ENCODE data around the gene CLMN. TPM values are rescaled to one million over a fixed set of nuclear protein-coding genes. Genes with fewer than 3 reads are reported as not detected.
"Not testable (repeated sequence)": the region's sequence is repeated elsewhere in the genome, so short reads cannot be mapped to it uniquely, and the experiment has no call there.

The CLMN gene
- total RNA-seq, 1 donor from 2014 or later: 0.26 TPM

DNA sequence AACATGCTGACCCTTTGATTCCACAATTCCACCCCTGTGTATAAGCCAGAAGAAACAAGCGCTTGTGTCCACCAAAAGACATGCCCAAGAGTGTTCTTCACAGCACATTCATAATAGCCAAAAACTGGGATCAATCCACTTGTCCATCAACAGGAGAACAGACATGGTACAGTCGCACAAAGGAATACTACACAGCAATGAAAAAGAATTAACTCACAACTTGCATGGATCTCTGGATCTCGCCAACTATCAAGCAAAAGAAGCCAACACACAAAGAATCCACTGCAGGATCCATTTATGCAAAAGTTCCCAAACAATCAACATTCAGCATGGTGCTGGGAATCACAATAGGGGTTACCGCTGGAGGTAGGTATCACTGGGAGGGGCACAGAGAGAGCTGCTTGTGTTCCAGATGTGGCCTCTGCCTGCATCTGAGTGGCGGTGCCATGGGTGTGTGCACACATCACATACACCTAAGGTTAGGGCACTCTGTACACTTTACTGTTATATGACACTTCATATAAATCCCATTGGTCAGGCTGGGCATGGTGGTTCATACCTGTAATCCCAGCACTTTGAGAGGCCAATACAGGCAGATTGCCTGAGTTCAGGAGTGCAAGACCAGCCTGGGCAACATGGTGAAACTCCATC lies 30.9 kb downstream of the CLMN start:
- no peak for DNase-seq (ENCODE audit: low read depth in 2 of 2)

DNA sequence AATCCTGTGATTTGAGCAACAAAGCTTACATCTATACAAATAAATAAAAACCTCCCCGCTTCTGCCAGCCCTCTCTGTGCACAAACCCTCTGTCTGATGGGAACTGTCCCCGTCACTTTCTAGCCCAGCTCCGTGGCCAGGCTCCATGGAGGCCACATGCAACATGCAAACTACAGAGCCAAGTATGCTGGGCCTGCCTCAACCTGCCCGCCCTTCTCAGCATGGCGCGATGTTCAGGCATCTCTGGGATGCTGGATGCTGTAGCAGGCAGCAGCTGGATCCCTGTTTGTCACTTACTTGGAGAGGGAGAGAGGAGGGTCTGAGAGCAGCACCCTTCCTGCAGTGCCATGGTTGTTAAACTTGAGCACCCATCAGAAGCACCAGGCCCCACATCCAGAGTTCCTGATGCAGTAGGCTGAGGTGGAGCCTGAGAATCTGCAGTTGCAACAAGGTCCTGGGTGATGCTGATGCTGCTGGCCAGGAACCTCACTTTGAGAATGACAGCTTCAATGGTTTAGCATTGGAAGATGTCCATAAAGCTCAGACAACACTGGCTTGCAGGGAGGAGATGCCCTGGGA lies 32.4 kb downstream of the CLMN start:
- no peak for DNase-seq (ENCODE audit: low read depth in 2 of 2)

DNA sequence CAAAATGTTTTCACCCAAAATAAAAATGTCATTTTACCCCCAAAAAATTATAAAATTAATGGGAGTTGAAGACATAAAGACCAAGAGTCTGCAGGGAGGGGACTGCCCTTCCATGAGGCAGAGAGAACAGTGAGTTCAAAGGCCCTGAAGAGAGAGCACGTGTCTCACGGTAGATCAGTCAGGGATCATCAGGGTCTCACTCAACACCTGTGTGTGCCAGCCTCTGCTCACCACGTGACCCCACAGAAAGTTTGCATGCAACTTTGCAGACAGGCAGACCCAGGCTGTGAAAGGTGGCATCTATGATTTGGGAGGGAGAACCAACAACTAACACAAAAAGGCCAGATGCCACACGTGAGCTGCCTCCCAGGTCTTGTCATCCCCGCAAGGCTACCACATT lies 33.1 kb downstream of the CLMN start:
- no peak for DNase-seq (ENCODE audit: low read depth in 2 of 2)

GRCh38 chr14:95285566-95285965 lies 34.1 kb downstream of the CLMN start:
- no peak for DNase-seq (ENCODE audit: low read depth in 2 of 2)

GRCh38 chr14:95283802-95284201 lies 35.9 kb downstream of the CLMN start:
- not testable (repeated sequence) for DNase-seq (ENCODE audit: low read depth in 2 of 2)

DNA sequence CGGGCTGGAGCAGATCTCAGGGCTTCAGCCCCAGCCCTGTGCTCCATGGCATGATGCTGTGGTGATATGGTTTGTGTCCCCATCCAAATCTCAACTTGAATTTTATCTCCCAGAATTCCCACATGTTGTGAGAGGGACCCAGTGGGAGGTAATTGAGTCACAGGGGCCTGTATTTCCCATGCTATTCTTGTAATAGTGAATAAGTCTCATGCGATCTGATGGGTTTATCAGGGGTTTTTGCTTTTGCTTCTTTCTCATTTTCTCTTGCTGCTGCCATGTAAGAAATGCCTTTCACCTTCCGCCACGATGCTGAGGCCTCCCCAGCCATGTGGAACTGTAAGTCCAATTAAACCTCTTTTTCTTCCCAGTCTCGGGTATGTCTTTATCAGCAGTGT lies 36.7 kb downstream of the CLMN start:
- DNase-seq (ENCODE audit: low read depth in 2 of 2): not testable (repeated sequence)

- DNase-seq (ENCODE audit: low read depth in 2 of 2): no peak
Measured at GRCh38 chr14:95282354-95282985, 37.2 kb downstream of the CLMN start.

GRCh38 chr14:95281560-95282176 lies 38.0 kb downstream of the CLMN start:
- DNase-seq (ENCODE audit: low read depth in 2 of 2): no peak

DNA sequence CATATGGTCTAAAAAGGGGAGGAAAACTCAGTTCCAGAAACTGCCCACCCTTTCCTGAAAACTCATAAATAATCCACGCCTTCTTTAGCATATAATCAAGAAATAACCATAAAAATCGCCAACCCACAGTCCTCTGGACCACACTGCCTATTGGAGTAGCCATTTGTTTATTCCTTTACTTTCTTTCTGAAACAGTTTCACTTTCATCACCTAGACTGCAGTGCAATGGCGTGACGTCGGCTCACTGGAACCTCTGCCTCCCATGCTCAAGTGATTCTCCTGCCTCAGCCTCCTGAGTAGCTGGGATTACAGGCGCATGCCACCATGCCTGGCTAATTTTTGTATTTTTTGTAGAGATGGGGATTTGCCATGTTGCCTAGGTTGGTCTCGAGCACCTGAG lies 44.2 kb downstream of the CLMN start:
- DNase-seq (ENCODE audit: low read depth in 2 of 2): no peak

GRCh38 chr14:95274874-95275273 lies 44.8 kb downstream of the CLMN start:
- DNase-seq (ENCODE audit: low read depth in 2 of 2): no peak

- DNase-seq (ENCODE audit: low read depth in 2 of 2): no peak
Measured at GRCh38 chr14:95274279-95274678, 45.4 kb downstream of the CLMN start.

GRCh38 chr14:95273001-95273978 lies 46.4 kb downstream of the CLMN start:
- no peak for DNase-seq (ENCODE audit: low read depth in 2 of 2)

DNA sequence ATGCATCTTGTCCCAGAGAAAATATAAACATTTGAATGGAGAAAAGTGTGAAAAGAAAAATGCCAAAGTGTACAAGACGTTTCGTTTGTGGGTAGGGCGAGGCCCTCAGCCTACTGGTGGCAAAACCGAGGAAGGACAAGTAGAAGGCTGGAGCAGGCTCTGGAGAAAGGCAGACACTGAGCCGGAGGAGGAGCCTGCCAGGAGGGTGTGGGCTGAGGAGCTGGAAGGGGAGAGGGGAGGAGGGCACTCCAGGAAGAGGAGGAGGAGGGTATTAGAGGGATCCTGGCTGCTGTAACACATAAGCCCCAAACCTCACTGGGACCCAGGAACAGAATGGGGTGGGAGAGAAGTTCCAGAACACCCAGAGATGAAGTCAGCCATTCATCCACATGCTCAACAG lies 47.7 kb downstream of the CLMN start:
- no peak for DNase-seq (ENCODE audit: low read depth in 2 of 2)

GRCh38 chr14:95270203-95270602 lies 49.5 kb downstream of the CLMN start:
- DNase-seq (ENCODE audit: low read depth in 2 of 2): no peak

DNA sequence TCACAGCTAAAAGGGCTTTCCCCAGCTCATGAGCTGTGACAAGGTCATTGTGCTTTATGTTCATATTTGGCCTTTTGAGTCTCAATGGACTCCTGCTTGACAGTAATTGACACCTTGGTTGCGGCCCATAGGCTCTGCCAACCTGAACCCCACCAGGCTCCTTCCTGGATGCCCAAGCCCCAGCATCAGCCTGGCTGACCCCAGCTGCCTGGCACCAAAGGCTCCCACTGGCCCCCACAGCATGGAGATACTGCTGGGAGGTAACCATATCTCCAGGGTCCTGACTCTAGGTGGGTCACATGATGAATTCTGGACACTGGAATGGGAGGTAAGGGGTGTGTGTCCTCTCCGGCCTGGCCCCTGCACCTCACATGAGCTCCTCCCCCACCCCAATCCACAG lies 50.2 kb downstream of the CLMN start:
- DNase-seq (ENCODE audit: low read depth in 2 of 2): no peak

- no peak for DNase-seq (ENCODE audit: low read depth in 2 of 2)
Measured at GRCh38 chr14:95268350-95268749, 51.4 kb downstream of the CLMN start.

DNA sequence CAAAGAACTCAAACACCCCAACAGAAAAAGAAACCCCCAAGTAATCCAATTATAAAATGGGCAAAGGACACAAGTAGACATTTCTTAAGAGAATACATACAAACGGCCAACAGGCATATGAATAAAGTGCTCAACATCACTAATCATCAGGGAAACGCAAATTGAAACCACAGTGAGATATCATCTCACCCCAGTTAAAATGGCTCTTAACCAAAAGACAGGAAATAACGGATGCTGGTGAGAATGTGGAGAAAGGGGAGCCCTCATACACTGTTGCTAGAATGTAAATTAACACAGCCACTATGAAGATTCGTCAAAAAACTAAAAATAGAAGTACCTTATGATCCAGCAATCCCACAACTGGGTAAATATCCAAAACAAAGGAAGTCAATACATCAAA lies 52.4 kb downstream of the CLMN start:
- DNase-seq (ENCODE audit: low read depth in 2 of 2): peak in 1 of 2 donors; percentile 15

DNA sequence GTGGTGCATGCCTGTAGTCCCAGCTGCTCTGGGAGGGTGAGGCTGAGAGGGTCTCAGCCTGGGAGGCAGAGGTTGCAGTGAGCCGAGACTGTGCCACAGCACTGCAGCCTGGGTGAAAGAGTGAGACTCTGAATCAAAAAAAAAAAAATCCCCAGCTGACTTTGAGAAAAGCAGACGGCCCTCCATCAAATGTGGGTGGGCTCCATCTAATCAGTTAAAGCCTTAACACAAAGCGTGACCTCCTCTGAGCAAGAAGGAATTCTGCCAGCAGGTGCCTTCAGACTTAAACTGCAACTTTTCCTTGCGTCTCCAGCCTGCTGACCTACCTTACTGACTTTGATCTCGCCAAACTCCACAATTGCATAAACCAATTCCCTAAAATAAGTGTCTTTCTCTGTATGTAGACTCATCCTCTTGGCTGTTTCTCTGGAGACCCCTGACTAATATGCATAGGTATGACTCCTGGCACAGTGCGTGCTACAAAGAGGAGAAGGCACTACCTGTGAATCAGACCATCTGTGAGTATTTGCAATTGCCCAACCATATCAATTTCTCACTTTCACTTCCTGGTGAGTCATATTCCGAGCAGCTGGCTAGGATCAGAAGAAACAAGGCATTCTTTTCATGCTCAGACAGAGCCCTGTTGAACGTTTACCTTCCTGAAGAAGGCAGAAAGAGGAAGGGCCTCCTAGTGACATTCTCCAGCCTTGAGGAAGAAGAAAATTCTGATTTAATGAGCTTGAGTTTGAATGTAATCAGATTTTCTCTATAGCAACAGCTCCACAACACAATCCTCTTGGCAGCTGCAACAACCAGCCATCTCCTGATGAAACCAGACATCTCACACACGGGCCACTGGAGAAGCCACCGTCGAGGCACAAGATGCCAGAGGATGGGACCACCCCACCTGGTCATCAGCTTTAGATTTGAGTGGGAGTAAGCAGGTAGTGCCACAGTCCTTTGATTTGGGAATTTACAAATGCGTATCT lies 54.3 kb downstream of the CLMN start:
- DNase-seq (ENCODE audit: low read depth in 2 of 2): peak; percentile 36 to 96

GRCh38 chr14:95264271-95264973 lies 55.3 kb downstream of the CLMN start:
- DNase-seq (ENCODE audit: low read depth in 2 of 2): no peak

Data from dermis microvascular lymphatic vessel endothelial cell (primary cell).